ENCODE data around the gene CPNE2. TPM values are rescaled to one million over a fixed set of nuclear protein-coding genes. Genes with fewer than 3 reads are reported as not detected.
A peak's percentile ranks its signal among the peaks of the same experiment; 100 is the strongest.
"Not testable (repeated sequence)": the region's sequence is repeated elsewhere in the genome, so short reads cannot be mapped to it uniquely, and the experiment has no call there.

Gene CPNE2
- total RNA-seq, 1 donor = 20.3 TPM

- DNase-seq (ENCODE audit: low read depth) = peak; percentile 43
- peak overlapping the region; percentile 97 for H3K4me3 ChIP-seq (ENCODE audit: low read depth, low read length)
- no peak for TF ChIP-seq CTCF (IDR thresholded peaks at IDR 0.05; ENCODE audit: insufficient read depth, low read length)
Measured at GRCh38 chr16:57186872-57187854, 94.8 kb downstream of the CPNE2 start.

GRCh38 chr16:57187902-57188710, 95.7 kb downstream of the CPNE2 start:
- DNase-seq (ENCODE audit: low read depth) = not testable (repeated sequence)
- H3K4me3 ChIP-seq (ENCODE audit: low read depth, low read length) = peak overlapping the region; percentile 97

GRCh38 chr16:57188711-57189002, 96.3 kb downstream of the CPNE2 start:
- H3K4me3 ChIP-seq (ENCODE audit: low read depth, low read length) = no peak overlapping the region
- DNase-seq (ENCODE audit: low read depth) = no peak

DNA sequence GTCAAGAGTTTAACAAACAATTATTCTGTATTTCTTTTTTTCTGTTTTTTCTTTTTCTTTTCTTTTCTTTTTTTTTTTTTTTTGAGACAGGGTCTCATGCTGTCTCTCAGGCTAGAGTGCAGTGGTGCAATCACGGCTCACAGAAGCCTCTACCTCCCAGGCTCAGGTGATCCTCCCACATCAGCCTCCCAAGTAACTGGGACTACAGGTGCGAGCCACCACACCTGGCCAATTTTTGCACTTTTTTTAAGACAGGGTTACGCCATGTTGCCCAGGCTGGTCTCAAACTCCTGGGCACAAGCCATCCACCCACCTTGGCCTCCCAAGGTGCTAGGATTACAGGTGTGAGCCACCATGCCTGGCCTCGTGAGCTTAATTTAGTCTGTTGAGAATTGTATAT, 97.1 kb downstream of the CPNE2 start:
- not testable (repeated sequence) for H3K4me3 ChIP-seq (ENCODE audit: low read depth, low read length); DNase-seq (ENCODE audit: low read depth)

More at GRCh38 chr16:57188711-57189002, 96.3 kb downstream of the CPNE2 start:
- TF ChIP-seq CTCF (IDR thresholded peaks at IDR 0.05; ENCODE audit: insufficient read depth, low read length) = no peak

DNA sequence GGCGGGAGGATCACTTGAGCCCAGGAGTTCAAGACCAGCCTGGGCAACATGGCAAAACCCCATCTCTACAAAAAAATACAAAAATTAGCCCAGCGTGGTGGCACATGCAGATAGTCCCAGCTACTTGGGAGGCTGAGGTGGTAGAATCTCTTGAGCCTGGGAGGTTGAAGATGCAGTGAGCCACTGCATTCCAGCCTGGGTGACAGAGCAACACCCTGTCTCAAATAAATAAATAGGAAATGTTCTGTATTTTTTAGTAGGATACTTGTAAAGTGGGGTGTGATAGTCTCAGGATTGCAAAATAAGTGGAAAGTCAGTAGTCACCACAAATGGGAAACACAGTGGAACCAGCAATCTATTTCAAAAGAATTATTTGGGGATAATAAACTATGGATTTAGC, 97.8 kb downstream of the CPNE2 start:
- DNase-seq (ENCODE audit: low read depth) = no peak
- TF ChIP-seq CTCF (IDR thresholded peaks at IDR 0.05; ENCODE audit: insufficient read depth, low read length) = no peak
- H3K4me3 ChIP-seq (ENCODE audit: low read depth, low read length) = no peak overlapping the region

- no peak for TF ChIP-seq CTCF (IDR thresholded peaks at IDR 0.05; ENCODE audit: insufficient read depth, low read length)
- no peak for DNase-seq (ENCODE audit: low read depth)
- no peak overlapping the region for H3K4me3 ChIP-seq (ENCODE audit: low read depth, low read length)
Measured at GRCh38 chr16:57191056-57191571, 98.7 kb downstream of the CPNE2 start.

DNA sequence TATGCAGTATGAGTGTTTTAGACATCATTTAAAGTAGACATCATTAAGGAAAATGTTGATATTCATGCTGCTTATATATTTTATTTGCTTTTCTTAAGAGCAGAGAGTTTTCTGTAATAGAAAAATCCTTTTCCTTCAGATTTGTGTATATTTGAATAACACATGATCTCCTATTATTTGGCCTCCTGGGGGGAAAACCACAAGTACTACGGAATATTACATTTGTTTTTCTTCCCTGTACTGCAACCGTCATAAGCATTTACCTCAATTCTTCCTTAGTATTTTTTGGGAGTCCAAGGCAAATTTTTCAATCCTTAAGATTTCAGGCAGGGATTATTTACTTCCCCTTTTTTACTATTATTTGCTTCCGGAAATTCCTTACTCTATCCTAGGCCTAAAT, 99.8 kb downstream of the CPNE2 start:
- TF ChIP-seq CTCF (IDR thresholded peaks at IDR 0.05; ENCODE audit: insufficient read depth, low read length) = no peak
- H3K4me3 ChIP-seq (ENCODE audit: low read depth, low read length) = no peak overlapping the region
- DNase-seq (ENCODE audit: low read depth) = no peak

Data from fibroblast of the aortic adventitia (primary cell).